GM18507 (cell line): ENCODE data around the gene FOXL2NB.

Source experiments
- DNase-seq: peaks from one replicate; pipeline ENCODE4 v3.0.0; 2011; ENCODE audit warnings: low read depth; ENCODE audit not compliant: insufficient read length; ENCODE audit errors: extremely low spot score
- FAIRE-seq: peaks from 2 replicates; lab custom pipeline; 2011; peaks lifted over from hg19 to GRCh38; lab: Jason Lieb, UNC

FOXL2NB gene

DNA sequence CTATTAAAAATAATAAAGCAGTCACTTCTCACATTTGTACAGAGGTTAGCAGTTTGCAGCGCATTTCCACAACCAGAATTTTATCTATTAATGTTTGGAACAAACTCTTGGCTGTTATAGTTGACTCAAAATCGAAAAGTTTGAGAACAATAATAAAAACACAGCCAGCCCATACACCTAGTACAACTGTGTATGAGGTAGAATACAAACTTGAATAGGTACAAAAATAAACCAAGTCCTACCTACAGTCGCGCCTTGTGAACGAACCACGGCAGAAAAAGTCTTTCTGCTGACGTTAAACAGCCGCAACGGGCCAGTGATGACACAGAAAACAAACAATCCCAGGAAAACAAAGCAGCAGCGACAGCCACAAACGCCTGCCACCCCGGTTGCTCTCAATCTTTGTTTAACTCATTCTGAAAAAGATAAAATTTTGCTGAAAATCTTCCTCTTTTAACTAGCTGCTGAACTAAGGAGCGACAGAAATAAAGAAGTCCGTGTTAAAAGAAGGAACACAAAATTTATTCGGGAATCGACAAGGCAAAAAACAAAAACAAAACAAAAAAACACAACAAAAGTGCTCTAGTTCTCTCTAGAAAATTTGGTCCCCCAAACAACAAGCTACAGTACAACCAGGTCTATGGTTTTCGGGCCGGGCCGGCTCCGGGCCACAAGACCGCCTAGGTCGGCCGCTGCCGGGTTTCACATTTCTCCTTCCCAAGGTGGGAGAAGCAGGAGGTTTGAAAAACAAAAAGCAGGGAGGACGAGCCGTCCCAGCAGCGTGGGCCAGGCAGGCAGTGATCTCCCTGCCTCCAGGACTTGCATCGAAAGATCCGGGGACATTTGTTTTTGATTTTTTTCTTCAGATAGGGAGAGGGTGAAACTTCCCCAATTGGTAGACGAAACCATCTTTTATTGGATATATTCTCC, 3.0 kb upstream of the FOXL2NB start:
- FAIRE-seq, result no peak
- no peak for DNase-seq

DNA sequence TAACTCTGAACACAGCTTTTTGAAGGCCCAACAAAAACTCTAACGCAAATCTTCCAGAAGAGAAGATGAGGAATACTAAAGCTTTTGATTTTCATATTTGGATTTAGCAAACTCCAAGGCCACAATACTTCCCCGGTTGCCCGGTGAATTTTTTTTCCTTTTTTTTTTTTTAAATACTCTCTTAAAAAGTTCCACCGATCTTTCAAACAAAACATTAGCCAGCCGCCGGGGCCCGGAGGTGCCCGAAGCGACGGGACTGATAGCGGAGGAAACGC, 2.4 kb upstream of the FOXL2NB start:
- no peak for DNase-seq
- no peak for FAIRE-seq

DNA sequence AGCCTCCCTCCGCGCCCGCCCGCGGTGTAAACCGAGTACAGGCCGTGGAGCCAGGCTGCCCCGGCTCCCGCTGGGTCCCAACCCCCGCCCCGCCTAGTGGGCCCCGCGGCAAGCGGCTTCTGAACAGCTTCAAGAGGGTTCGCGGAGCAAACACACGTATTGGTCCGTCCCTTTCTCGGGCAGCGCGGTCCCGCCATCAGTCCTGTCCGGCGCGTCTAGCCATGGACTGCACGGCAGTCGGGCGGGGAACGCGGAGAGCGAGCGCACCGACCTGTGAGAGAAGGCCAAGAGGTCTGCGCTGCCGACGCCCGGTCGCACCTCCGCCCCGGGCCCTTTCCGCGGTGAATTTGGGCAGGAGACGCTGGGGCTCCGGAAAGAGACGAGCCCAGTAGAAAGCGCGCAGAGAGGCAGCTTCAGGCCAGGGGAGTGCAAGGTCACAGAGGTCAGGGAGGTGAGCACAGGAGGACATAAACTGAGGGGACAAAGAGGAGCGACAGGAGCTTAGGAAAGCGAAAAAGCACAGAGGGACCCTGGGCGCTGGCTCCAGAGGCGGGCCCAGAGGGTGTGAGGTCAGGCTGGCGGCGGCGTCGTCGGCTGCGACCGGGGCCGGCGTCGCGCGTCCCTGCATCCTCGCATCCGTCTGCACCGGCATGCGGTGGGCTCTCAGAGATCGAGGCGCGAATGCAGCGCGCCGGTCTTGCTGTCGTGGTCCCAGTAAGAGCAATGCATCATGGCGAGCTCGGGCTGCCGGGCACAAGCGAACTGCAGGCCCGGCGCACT, 1.9 kb upstream of the FOXL2NB start:
- no peak for DNase-seq
- FAIRE-seq, result no peak

- DNase-seq (no peak), FAIRE-seq (no peak)
Observed at GRCh38 chr3:138945709-138946662, 1.0 kb upstream of the FOXL2NB start.

- FAIRE-seq (no peak), DNase-seq (no peak)
Observed at GRCh38 chr3:138947495-138948121, 591 bp downstream of the FOXL2NB start.

GRCh38 chr3:138948371-138949001, 1.5 kb downstream of the FOXL2NB start:
- DNase-seq (no peak), FAIRE-seq (no peak)

GRCh38 chr3:138949002-138949418, 2.0 kb downstream of the FOXL2NB start:
- FAIRE-seq, result no peak
- DNase-seq, result no peak

DNA sequence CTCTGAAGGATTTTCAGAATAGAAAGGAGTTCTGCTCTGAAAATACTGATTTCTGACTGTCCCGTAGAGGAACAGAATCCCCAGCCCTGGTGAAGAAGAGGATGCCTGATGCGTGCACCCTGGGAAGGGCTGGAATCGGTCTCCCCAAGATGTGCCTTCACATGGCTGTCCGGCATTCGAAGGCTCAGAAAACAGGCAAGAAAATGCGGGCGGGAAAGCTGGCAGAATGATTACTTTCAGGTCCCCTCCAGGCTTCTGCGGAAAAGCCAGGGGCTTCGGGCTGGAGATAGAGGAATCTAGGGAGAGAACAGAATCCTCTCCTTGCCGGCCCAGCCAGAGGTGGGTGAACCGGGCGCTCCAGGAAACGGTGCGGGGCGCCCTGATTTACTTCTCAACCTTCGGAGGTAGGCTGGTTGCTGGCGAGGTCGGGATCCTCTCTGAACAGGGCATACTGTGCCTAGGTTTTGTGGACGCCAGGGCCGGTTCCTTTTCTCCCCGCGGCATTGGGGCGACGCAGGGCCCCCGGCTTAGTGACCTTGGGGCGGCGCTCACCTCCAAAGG, 2.5 kb downstream of the FOXL2NB start:
- DNase-seq (no peak), FAIRE-seq (no peak)

DNA sequence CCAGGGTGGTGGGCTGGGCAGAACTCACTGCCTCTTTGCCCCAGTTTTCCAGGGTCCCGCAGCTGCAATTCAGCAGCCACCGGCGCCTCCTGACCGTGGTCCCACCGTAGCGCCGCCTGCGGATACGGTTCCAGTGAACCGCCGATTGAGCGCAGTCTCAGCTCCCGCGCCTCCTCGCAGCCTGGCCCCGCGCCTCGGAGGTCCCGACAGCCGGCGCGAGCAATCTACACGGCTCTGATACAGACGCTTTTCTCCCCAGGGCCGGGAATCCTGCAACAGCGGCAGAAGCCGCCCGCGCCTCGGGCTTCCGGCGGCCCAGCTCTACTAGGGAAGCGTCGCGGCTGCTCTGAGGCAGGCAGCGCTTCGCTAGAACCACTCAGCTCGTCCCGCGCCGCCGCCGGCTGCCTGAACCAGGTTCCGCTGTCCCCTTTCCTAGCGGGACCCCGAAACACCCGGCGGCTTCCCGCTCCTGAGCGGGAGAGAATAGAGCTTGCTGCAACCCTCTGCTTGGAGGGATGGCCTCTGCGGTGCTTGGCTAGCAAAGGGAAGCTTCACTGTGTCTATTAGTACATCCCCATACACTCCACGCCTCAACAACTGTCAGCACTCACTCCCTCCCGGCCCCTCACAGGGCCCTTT, 3.1 kb downstream of the FOXL2NB start:
- FAIRE-seq (no peak), DNase-seq (no peak)

GRCh38 chr3:138950701-138951100, 3.7 kb downstream of the FOXL2NB start:
- FAIRE-seq (no peak), DNase-seq (no peak)

- FAIRE-seq (no peak), DNase-seq (no peak)
Observed at GRCh38 chr3:138960417-138960852, 13.4 kb downstream of the FOXL2NB start.

DNA sequence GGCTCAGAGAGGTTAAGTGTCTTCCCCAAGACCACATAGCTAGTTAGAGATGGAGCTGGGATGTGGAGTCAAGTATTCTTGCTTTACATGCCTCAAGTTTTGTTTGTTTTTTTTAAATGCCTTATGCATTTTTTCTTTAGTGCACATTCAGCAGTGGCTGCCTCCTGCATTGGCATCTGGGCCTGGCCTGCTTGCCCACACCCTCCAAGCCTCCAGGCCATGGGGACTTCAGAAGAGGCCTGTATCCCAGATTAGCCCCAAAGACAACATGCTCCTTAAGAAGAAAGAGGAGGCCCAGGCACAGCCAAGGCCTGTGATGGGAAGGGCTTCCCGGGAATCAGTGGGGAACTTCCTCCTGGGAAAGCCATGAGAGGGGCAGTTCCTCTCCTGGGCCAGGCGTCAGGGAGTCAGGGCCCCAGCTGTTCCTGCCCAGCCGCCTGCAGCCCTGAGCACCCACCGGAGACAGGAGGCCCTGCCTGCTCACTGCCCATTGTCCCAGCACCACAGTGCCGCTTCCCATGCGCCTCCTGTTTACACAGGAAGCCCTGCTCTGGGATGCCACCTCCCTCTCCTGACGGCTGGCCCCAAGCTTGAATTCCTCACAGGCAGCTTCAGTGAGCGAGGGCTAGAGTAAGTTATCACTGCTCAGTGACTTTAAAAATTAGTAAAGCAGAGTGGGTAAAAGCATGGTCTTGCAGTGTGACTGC, 16.0 kb downstream of the FOXL2NB start:
- FAIRE-seq (no peak), DNase-seq (no peak)

DNA sequence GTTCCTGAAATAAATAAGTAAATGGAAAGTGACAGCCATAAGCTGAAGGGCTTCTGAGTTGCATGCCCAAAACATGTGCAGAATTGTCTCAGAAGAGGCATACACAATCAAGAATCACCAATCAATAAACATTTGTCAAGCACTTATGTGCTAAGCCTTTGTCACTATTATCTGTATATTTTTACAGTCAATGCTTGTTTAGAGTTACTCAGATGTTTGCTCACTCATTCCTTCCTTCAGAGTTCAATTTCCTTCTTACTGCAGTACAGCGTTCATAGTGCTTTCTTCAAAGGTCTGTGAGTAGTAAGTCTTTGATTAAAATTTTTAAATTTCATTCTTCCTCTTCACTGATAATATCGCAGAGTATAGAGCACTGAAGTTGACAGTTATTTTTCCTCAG, 17.2 kb downstream of the FOXL2NB start:
- DNase-seq (no peak), FAIRE-seq (no peak)

DNA sequence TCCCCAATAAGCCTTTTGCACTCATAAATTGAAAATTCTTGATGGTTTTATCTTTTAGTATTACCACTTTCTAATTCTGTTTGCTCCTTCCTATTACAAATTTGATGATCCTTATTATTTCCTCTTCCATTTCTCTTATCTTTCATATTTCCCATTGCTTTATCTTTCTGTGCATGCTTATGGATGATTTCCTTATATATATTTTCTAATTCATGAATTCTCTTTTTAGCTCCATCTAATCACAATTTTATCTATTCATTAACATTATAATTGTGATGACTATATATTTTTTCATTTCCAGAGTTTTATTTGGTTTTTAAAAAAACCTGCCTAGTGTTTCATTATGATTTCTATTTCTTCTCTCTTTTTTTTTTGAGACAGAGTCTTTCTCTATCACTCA, 17.9 kb downstream of the FOXL2NB start:
- FAIRE-seq, result no peak
- no peak for DNase-seq

DNA sequence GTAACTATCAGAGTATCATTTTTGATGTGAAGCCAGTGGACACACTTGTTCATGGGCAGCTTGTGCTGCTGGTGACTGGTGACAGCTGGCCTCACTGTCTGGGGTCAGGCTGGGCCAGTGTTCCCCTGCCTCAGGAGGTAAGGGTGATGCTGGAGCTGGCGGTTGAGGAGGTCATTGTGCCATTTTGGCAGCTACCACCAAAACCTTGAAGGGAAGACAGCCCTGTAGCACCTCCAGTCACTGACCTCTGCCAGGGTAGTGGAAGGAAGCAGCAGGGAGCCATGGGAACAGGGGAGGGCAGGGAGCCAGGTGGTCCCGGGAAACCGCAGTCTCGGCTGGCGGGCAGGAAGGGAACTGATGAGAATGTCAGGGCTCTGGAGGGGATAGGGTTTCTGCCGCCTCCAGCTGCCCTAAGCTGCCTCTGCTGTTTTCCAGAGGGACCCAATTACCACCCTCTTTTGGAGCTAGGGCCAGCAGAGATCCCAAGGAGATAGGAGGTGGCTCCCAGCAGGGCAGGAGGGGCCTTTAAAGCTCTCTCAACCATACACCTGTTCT, 24.8 kb downstream of the FOXL2NB start:
- DNase-seq (no peak), FAIRE-seq (no peak)

- no peak for DNase-seq
- FAIRE-seq, result no peak
Observed at GRCh38 chr3:138972941-138973340, 25.9 kb downstream of the FOXL2NB start.

DNA sequence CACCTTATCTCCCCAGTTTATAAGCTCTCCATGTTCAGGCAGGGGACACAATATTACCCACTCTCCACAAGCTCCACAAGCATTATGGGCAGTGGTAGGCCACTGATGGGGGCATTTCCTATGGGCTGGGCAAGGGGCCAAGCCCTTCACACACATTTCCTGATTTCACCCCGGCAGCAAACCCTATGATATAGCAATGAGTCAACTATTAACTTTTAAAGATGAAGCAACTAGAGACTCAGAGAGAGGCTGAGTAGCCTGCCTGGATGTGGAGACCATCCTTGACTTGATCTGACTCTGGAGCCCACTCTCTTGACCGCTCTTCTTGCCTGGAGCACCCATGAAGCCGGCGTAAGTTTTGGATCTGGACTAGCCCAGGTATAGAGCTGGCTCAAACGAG, 27.4 kb downstream of the FOXL2NB start:
- DNase-seq (no peak), FAIRE-seq (no peak)
